Panc1 (cell line): ENCODE data around the gene SLAIN1. TPM values are rescaled to one million over a fixed set of nuclear protein-coding genes. Genes with fewer than 3 reads are reported as not detected.
"Not testable (repeated sequence)": the region's sequence is repeated elsewhere in the genome, so short reads cannot be mapped to it uniquely, and the experiment has no call there.

Experiments used
- ATAC-seq: fragments of 200-7000 bp; cut with Tn5 transposase; 2 replicates; pipeline ENCODE4 v1.9.1; 2020; ENCODE audit warnings: mild to moderate bottlenecking, moderate library complexity
- BruUV-seq: library from RNA; stranded (reverse); fragments of 400-500 nt; replicated peaks from 2 replicates; lab custom pipeline; 2021; lab: Mats Ljungman, UMichigan
- CTCF ChIA-PET: fragments of 300-600 bp; sonication (Branson Sonifier 250); formaldehyde crosslinking; loops from one replicate; lab custom pipeline; 2022; ENCODE audit warnings: antibody characterized with exemption; lab: Charles Lee
- POLR2A ChIA-PET: fragments of 300-600 bp; sonication (Branson Sonifier 250); formaldehyde crosslinking; loops from one replicate; lab custom pipeline; 2022; ENCODE audit warnings: antibody characterized with exemption; lab: Charles Lee
- DNase-seq: peaks from one replicate; pipeline ENCODE4 v3.0.0-alpha.2; 2010; ENCODE audit warnings: low read depth, low spot score
- H3K27ac ChIP-seq: 2 replicates; pipeline ENCODE4 v1.5.1; 2011; ENCODE audit warnings: mild to moderate bottlenecking, low read length, inconsistent platforms
- H3K27me3 ChIP-seq: fragments of 200-500 bp; sonication (Bioruptor generic); 2 replicates; pipeline ENCODE4 v1.6.0; 2014; ENCODE audit warnings: low read length, inconsistent platforms; ENCODE audit not compliant: control insufficient read depth, insufficient read depth
- H3K36me3 ChIP-seq: fragments of 200-500 bp; sonication (Bioruptor generic); 2 replicates; pipeline ENCODE4 v1.5.1; 2014; ENCODE audit warnings: inconsistent platforms, mild to moderate bottlenecking, low read length, moderate library complexity; ENCODE audit not compliant: control insufficient read depth, insufficient read depth
- H3K4me1 ChIP-seq: 2 replicates; pipeline ENCODE4 v1.5.1; 2011; ENCODE audit warnings: inconsistent platforms, mild to moderate bottlenecking, low read length, moderate library complexity; ENCODE audit not compliant: control insufficient read depth, insufficient read depth
- H3K4me3 ChIP-seq, 2 experiments: 2 replicates each; pipeline ENCODE4 v1.5.1; 2011 to 2012; ENCODE audit warnings: low read depth in 2 of 2, low read length in 2 of 2, mild to moderate bottlenecking in 2 of 2, inconsistent platforms in 1 of 2, moderate library complexity in 1 of 2
- H3K9me3 ChIP-seq: fragments of 200-500 bp; sonication (Bioruptor generic); 2 replicates; pipeline ENCODE4 v1.5.1; 2014; ENCODE audit warnings: low read depth, mild to moderate bottlenecking, inconsistent platforms, low read length, moderate library complexity; ENCODE audit not compliant: control insufficient read depth, insufficient read depth
- POLR2AphosphoS5 ChIP-seq: IDR thresholded peaks from 2 replicates; pipeline ENCODE4 v1.6.1; 2012; ENCODE audit warnings: mild to moderate bottlenecking, low read depth, low read length, moderate library complexity
- SIN3A ChIP-seq: IDR thresholded peaks from 2 replicates; pipeline ENCODE4 v1.6.1; 2012; ENCODE audit warnings: low read depth, mild to moderate bottlenecking, low read length, moderate library complexity, borderline replicate concordance; ENCODE audit not compliant: insufficient read depth
- TCF7L2 ChIP-seq: IDR thresholded peaks from 2 replicates; pipeline ENCODE4 v1.6.1; 2011; ENCODE audit warnings: mild to moderate bottlenecking, low read depth, low read length, inconsistent platforms
- in situ Hi-C: cut with HindIII; loops from 2 replicates; pipeline ENCODE4 v1.10.0; 2016; ENCODE audit warnings: low sequenced_read_pairs, low pct_unique_long_range_greater_than_20kb
- intact Hi-C: fragments of 100-400 bp; cut with micrococcal nuclease; formaldehyde crosslinking; loops from one replicate; pipeline ENCODE4 v1.10.0; 2022; ENCODE audit not compliant: unreplicated experiment
- total RNA-seq: library from RNA; stranded (reverse); gene quantifications from one replicate; pipeline ENCODE4 v1.2.1, GENCODE V29; 2021; ENCODE audit not compliant: unreplicated experiment
- TF ChIP-seq, protein P1 (sequence below): fragments of 450-650 bp; IDR thresholded peaks from 2 replicates; pipeline ENCODE4 v1.5.1; 2017; ENCODE audit warnings: mild to moderate bottlenecking
- TF ChIP-seq, protein P2 (sequence below), 2 experiments: IDR thresholded peaks; 2 replicates each; pipeline ENCODE4 v1.6.1; 2011 to 2012; ENCODE audit warnings: low read depth in 2 of 2, control low read depth in 1 of 2, low read length in 1 of 2, mild to moderate bottlenecking in 1 of 2, moderate library complexity in 1 of 2; ENCODE audit not compliant: insufficient read depth in 1 of 2

SLAIN1 gene
- total RNA-seq, 1 experiment from 2014 or later: 0.49 TPM

DNA sequence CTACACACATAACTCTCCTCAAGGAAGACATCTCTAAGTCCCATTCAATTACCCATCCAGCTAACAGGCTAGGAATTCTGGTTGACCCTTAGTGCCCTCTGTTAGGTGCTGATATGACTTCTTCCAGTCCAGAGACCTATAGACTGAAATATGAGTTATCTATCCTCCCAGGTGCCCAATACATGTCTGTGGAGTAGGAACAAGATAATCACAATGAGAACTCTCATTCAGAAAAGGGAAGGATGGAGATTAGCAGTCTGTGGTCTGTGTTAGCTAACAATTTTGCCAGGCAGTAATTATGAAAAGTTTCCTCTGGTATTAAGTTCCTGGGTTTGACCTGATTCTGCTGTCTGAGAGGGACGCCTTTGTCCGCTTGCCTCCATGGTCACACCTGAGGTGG lies 44.2 kb upstream of the SLAIN1 start:
- no peak for ATAC-seq
- TF ChIP-seq, protein P1, sequence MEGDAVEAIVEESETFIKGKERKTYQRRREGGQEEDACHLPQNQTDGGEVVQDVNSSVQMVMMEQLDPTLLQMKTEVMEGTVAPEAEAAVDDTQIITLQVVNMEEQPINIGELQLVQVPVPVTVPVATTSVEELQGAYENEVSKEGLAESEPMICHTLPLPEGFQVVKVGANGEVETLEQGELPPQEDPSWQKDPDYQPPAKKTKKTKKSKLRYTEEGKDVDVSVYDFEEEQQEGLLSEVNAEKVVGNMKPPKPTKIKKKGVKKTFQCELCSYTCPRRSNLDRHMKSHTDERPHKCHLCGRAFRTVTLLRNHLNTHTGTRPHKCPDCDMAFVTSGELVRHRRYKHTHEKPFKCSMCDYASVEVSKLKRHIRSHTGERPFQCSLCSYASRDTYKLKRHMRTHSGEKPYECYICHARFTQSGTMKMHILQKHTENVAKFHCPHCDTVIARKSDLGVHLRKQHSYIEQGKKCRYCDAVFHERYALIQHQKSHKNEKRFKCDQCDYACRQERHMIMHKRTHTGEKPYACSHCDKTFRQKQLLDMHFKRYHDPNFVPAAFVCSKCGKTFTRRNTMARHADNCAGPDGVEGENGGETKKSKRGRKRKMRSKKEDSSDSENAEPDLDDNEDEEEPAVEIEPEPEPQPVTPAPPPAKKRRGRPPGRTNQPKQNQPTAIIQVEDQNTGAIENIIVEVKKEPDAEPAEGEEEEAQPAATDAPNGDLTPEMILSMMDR: no peak

GRCh38 chr13:77660016-77660415 lies 37.5 kb upstream of the SLAIN1 start:
- in situ Hi-C loops, H3K27me3 ChIP-seq, H3K4me1 ChIP-seq, CTCF ChIA-PET, POLR2A ChIA-PET, ATAC-seq, H3K4me3 ChIP-seq, intact Hi-C loops, BruUV-seq, H3K9me3 ChIP-seq, H3K36me3 ChIP-seq, DNase-seq, H3K27ac ChIP-seq: not testable (repeated sequence)

More for the DNA sequence above, 44.2 kb upstream of the SLAIN1 start:
- BruUV-seq: no TSS peak
- no peaks in the 10 kb centered on the region for H3K36me3 ChIP-seq
- H3K9me3 ChIP-seq: no peaks in the 10 kb centered on the region
- DNase-seq: no peak
- H3K4me1 ChIP-seq: no peaks in the 10 kb centered on the region
- H3K27ac ChIP-seq: no peak overlapping the region
- in situ Hi-C loops (no loop called here), intact Hi-C loops (no loop called here)
- H3K4me3 ChIP-seq: no peak overlapping the region
- POLR2A ChIA-PET: no interaction called here
- no peaks in the 10 kb centered on the region for H3K27me3 ChIP-seq
- CTCF ChIA-PET: no interaction called here

DNA sequence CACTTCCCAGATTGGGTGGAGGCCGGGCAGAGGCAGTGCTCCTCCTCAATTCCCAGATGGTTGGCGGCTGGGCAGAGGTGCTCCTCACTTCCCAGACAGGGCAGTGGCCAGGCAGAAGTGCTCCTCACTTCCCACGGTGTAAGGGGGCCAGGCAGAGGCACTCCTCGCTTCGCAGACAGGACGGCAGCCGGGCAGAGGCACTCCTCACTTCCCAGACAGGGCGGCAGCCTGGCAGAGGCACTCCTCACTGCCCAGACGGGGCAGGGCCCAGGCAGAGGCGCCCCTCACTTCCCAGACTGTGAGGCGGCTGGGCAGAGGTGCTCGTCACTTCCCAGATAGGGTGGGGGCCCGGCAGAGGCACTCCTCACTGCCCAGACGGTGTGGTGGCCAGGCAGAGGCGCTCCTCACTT lies 36.6 kb upstream of the SLAIN1 start:
- no peaks in the 10 kb centered on the region for H3K27me3 ChIP-seq
- H3K9me3 ChIP-seq: no peaks in the 10 kb centered on the region
- in situ Hi-C loops: no loop called here
- intact Hi-C loops: no loop called here
- POLR2A ChIA-PET: no interaction called here
- no peak overlapping the region for H3K27ac ChIP-seq
- TF ChIP-seq, protein P2, sequence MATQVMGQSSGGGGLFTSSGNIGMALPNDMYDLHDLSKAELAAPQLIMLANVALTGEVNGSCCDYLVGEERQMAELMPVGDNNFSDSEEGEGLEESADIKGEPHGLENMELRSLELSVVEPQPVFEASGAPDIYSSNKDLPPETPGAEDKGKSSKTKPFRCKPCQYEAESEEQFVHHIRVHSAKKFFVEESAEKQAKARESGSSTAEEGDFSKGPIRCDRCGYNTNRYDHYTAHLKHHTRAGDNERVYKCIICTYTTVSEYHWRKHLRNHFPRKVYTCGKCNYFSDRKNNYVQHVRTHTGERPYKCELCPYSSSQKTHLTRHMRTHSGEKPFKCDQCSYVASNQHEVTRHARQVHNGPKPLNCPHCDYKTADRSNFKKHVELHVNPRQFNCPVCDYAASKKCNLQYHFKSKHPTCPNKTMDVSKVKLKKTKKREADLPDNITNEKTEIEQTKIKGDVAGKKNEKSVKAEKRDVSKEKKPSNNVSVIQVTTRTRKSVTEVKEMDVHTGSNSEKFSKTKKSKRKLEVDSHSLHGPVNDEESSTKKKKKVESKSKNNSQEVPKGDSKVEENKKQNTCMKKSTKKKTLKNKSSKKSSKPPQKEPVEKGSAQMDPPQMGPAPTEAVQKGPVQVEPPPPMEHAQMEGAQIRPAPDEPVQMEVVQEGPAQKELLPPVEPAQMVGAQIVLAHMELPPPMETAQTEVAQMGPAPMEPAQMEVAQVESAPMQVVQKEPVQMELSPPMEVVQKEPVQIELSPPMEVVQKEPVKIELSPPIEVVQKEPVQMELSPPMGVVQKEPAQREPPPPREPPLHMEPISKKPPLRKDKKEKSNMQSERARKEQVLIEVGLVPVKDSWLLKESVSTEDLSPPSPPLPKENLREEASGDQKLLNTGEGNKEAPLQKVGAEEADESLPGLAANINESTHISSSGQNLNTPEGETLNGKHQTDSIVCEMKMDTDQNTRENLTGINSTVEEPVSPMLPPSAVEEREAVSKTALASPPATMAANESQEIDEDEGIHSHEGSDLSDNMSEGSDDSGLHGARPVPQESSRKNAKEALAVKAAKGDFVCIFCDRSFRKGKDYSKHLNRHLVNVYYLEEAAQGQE (IDR thresholded peaks at IDR 0.05; ENCODE audit: insufficient read depth in 1 of 2, low read depth in 2 of 2, low read length in 1 of 2): no peak
- TF ChIP-seq TCF7L2 (no peak), POLR2AphosphoS5 (no peak), SIN3A (no peak)
- TF ChIP-seq, protein P1: no peak
- H3K36me3 ChIP-seq: no peaks in the 10 kb centered on the region
- no peak for DNase-seq
- no peak overlapping the region for H3K4me3 ChIP-seq
- BruUV-seq: no TSS peak
- no peak for ATAC-seq
- CTCF ChIA-PET: no interaction called here
- no peaks in the 10 kb centered on the region for H3K4me1 ChIP-seq

DNA sequence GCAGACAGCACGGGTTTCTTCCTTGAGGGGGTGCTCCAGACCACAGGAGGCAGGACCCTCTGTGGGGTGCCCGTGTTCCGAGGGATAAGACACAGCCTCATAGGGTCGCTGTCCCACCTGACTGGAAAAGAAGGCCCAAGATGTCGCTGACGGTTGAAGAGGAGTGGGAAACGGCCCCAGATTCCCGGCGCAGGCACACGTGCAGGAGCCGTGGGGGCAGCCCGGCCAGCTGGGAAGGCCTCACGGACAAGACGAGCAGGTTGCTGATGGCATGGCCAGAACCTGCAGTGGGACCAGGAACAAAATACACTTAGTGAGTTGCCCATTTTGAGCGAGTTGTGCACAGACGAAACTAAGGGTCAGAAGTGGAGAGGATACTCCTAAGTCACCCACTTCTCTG lies 35.2 kb upstream of the SLAIN1 start:
- DNase-seq, H3K27ac ChIP-seq, H3K9me3 ChIP-seq, BruUV-seq, POLR2A ChIA-PET, intact Hi-C loops, ATAC-seq, H3K4me3 ChIP-seq, in situ Hi-C loops, H3K4me1 ChIP-seq, CTCF ChIA-PET, H3K36me3 ChIP-seq, H3K27me3 ChIP-seq: not testable (repeated sequence)

DNA sequence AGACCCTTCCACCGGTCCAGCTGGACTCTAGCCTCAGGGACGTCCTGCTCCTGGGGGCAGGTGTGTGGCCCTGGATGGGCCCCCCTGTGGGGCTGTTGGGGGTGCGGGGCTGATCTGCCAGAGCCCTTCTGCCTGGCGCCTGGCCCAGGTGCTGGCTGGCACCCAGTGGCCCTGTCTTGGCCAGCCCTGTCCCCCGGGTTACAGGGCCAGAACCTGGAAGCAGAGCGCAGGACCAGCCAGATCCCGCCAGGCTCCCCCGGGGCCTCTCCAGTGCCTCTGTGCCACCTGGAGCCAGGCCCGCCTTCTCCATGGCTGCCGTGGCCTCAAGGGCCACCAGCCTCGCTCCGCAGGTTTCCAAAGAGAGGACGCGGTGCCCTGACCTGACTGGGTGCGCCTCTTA lies 34.7 kb upstream of the SLAIN1 start:
- CTCF ChIA-PET, POLR2A ChIA-PET, H3K27ac ChIP-seq, H3K36me3 ChIP-seq, ATAC-seq, H3K27me3 ChIP-seq, H3K4me3 ChIP-seq, H3K9me3 ChIP-seq, H3K4me1 ChIP-seq, intact Hi-C loops, BruUV-seq, DNase-seq, in situ Hi-C loops: not testable (repeated sequence)
